ENCODE results near the gene PLEKHG1.

The PLEKHG1 gene

GRCh38 chr6:150599199-150600009 lies at the start of gene PLEKHG1:
PLEKHG1 (plus strand) TSS chr6:150599885; CDS start chr6:150733682, 133,797 bp downstream.
- no peak for DNase-seq

GRCh38 chr6:150550244-150550643 lies 49.4 kb upstream of the PLEKHG1 start:
- no peak for DNase-seq

GRCh38 chr6:150557043-150557599 lies 42.6 kb upstream of the PLEKHG1 start:
- DNase-seq: no peak

GRCh38 chr6:150560004-150560883 lies 39.4 kb upstream of the PLEKHG1 start:
- no peak for DNase-seq

GRCh38 chr6:150560884-150561219 lies 38.8 kb upstream of the PLEKHG1 start:
- DNase-seq: no peak

DNA sequence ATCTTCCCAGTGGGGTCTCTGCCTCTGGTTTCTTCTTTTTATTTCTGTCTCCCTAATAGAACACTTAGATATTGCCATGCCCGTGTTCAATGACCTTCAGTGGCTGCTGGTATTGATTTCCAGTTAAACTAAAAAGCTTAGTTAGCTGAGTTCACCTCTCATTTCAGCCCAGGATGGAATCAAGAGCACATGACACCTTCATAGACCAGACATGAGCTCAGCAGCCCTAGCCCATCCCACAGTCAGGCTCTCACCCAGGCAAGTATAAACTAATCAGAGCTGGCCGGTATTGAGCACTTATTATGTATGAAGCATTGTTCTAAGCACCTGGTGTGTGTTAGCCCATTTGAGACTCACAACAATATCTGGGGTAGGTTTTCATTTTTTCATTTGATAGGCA lies 33.7 kb upstream of the PLEKHG1 start:
- DNase-seq: no peak

GRCh38 chr6:150566486-150566885 lies 33.2 kb upstream of the PLEKHG1 start:
- DNase-seq: no peak

DNA sequence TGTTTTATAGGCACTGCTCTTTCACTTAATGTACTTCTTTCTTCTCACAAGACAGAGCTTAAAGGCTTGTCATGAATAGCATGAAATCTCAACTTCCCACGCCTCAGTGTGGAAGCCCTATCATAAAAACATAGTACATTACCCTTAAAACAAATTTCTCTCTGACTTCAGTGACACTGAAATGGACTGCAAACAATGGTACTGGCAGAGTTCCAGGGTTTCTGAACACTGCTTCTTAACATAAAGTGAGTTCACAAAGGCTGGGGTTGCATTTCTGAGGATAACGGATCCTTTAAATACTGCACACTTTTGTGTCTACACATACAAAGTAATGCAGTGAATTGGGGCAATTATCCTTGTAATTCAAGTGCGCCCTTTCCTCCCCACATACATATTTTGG lies 32.3 kb upstream of the PLEKHG1 start:
- DNase-seq: no peak

- DNase-seq: peak; percentile 6
Observed at GRCh38 chr6:150567823-150568383, 31.8 kb upstream of the PLEKHG1 start.

- DNase-seq: no peak
Observed at GRCh38 chr6:150568560-150568959, 31.1 kb upstream of the PLEKHG1 start.

DNA sequence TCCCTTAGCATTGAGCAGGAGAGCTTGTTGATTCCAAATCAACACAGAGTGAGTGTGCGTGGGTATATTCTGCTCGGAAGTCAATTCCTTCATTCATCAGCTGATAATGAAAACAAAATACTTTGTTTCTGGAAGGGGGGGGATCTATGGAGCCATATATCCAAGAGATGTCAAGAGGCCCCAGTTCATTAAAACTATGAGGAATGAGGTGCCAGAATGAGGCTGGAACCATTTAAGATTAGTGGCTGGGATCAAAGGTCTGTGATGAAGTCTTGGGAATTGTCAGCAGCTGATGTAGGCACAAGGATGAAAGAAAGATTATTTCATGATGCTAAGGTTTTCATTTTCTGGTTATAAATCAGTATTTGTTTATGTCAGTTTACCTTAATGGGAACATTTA lies 30.5 kb upstream of the PLEKHG1 start:
- no peak for DNase-seq

DNA sequence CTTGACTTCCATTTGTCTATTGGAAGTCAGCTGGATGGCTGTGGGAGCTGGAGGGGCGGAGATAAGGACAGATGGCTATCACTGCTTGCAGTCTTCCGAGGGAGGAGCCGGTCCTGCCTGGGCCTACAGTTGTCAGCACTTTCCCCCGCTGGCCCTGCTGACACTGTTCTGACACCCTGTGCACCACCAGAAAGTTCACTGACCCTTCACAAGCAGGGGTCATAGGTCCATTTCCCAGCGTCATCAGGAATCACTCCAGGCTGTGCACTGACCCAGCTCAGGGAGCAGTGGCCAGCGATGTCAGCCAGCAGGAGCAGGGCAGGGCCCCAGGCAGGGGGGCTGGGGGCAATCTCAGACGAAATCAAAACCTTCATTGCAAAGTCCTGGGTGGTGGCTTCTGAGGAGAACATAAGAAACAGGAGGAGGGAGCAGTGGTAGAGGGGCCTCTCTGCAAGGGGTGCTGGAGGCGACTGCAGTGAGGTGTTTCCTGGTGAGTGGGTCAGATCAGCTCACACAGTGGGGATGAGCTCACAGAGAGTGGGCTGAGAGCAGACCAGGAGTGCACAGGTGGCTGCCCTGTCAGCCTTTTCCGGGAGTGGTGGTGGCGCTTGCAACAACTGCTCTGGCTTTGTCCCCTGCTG lies 26.5 kb upstream of the PLEKHG1 start:
- no peak for DNase-seq

DNA sequence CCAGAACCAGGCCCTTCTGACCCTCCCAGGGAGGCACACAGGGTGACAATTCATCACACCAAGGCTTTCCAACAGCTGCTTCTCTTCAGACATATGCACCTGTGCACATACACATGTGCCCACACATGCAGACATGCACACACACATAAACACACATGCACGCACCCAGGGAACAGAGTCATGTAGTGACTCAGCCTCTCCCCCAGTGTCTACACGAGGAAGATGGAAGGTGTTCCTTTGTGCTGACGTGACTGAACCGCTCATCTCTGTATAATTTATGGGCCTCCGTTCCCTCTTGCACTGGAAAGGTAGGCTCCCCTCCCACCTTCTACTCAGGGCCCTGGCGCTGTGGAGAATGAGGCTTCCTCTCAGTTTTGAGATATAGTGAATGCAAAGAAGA lies 23.8 kb upstream of the PLEKHG1 start:
- no peak for DNase-seq

DNA sequence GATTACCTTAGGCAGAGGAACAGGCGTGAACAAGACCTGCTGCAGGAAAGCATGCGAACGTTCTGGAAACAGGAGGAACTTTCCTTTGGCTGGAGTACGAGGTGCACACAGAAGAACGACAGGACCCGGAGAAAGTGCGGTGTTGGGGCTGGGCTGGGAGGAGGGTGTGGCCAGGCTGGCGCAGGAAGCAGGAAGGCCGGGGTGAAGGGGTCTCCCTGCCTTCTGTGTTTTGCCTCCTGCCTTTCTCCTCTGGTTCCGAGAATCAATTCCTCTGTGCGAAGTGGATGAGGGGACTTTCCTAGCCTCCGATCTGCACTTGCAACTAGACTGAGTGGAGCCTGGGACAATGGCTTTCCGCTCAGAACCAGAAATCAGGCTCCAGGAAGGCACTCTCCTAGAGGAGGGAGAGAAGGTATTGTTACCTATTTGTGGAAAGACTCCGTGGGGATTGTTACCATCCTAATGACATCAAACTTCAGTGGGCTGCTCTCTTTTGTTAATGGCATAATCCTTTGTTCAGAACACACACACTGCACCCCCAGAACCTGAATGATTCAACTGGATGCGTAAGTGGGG lies 22.9 kb upstream of the PLEKHG1 start:
- no peak for DNase-seq

- DNase-seq: no peak
Observed at GRCh38 chr6:150579611-150580010, 20.1 kb upstream of the PLEKHG1 start.

GRCh38 chr6:150580489-150580888 lies 19.2 kb upstream of the PLEKHG1 start:
- no peak for DNase-seq

DNA sequence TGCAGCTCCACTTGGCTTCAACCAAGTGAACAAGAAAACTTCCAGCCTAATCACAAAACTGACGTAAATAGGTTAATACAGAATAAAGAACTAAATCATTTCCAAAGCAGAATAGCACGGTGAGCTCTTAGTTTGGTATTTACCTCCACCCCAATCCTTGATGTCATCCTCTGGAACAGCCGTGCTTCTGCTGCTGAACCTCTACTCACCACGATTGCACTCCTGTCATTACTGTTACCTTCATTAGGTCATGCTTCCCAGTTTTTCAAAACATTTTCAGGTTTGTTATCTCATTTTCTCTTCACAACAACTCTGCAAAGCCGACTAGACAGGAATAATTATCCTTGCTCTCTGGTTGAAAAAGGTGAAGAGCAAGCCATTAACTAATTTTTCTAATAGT lies 15.6 kb upstream of the PLEKHG1 start:
- no peak for DNase-seq

GRCh38 chr6:150584596-150584995 lies 15.1 kb upstream of the PLEKHG1 start:
- DNase-seq: no peak

GRCh38 chr6:150586850-150587359 lies 12.8 kb upstream of the PLEKHG1 start:
- DNase-seq: no peak

- DNase-seq: no peak
Observed at GRCh38 chr6:150587637-150588036, 12.0 kb upstream of the PLEKHG1 start.

DNA sequence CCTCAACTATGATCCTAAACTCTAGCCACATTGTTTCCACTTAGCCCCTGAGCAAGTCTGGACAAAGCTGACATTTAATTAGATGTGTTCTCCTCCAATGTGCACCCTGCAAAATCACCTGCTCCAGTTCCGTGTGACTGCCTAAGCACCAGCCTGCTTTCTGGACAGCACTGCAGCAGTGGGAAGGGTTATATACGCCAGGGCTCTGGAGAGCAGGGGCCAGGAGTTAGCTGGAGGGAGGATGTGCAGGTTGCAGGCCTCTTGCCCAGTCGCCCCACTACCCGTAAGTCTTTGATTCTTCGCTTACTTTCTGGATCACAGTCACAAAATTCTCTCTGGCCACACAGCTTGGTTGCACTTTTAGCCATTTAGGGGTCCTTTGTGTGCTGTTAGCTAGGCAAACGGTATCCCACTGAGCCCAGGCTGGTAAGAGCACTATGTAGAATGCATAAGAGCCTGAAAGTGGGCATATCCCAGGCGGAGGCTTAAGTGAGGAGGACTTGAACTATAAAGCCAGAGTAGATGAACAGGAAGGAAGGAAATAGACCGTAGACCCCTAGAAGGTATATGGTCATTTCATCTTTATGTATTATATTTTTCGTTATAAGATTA lies 10.7 kb upstream of the PLEKHG1 start:
- DNase-seq: no peak

- DNase-seq: no peak
Observed at GRCh38 chr6:150589852-150590251, 9.8 kb upstream of the PLEKHG1 start.
